Measurements from ENCODE around the gene LCA5.
"Not testable (repeated sequence)": the region's sequence is repeated elsewhere in the genome, so short reads cannot be mapped to it uniquely, and the experiment has no call there.

The LCA5 gene

DNA sequence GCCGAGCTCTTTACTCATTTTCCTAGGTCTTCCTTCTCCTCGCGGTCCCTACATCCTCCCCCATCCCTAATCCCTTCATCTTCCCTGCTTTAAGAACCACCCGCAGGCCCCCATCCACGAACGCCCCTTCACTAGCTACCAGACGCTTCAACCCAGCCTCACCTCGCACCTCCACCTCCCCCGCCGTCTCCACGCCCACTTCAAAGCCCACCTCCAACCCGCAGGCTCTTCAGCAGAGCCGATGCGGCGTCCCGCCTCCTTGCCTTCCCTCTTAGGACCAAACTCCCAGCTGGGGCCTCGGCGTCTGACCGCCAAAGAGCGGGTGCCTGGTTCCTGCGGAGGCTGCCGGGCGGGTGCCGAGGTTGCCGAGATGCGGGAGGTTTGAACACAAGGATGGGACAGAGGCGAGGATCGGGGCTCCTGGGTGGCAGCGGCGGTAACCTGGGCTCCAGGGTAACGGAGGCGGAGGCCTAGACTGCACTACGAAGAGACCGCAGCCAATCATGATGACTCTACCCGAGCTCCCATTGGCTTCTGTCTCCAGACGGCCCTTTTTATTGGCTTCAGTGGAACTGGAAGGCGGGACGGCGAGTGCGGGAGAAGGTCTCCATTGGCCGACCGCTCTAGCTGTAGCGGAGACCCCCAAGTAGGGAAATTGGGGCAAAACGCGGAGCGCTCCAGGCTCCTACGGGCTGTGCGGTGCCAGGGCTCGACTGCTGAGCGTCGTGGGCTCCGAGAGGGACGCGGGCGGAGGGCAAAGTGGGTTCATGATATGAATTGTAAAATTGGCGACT lies at the start of gene LCA5:
TSS of gene LCA5 (minus strand) at position 477 of the 794 bp plus-strand sequence. CDS start 18,536 bp downstream, outside the sequence.
- peak within 1 kb of the TSS; percentile 58 for H3K27ac ChIP-seq
- TF ChIP-seq, protein P1, sequence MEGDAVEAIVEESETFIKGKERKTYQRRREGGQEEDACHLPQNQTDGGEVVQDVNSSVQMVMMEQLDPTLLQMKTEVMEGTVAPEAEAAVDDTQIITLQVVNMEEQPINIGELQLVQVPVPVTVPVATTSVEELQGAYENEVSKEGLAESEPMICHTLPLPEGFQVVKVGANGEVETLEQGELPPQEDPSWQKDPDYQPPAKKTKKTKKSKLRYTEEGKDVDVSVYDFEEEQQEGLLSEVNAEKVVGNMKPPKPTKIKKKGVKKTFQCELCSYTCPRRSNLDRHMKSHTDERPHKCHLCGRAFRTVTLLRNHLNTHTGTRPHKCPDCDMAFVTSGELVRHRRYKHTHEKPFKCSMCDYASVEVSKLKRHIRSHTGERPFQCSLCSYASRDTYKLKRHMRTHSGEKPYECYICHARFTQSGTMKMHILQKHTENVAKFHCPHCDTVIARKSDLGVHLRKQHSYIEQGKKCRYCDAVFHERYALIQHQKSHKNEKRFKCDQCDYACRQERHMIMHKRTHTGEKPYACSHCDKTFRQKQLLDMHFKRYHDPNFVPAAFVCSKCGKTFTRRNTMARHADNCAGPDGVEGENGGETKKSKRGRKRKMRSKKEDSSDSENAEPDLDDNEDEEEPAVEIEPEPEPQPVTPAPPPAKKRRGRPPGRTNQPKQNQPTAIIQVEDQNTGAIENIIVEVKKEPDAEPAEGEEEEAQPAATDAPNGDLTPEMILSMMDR (conservative IDR thresholded peaks at IDR 0.05), result no peak

DNA sequence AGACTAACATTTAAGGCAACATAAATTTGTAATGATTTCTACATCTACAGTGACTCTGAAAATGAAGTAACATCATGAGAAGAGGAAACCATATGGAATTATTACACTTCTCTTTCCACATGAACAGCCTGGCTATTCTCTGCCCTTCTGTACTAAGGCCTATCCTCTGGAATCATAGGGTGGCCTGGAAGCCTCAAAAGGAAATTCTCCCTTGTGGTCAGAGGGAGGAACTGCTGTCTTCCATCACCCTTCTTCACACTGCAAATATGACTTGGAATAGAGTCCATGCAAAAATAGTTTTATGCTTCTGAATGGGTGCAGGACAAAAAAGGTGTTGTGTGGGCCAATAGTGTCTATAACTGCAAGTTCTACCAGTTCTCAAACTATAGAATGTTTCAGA lies 49.3 kb upstream of the LCA5 start:
- H3K27ac ChIP-seq, result no peak overlapping the region
- TF ChIP-seq, protein P1 (conservative IDR thresholded peaks at IDR 0.05), result peak; percentile 64

DNA sequence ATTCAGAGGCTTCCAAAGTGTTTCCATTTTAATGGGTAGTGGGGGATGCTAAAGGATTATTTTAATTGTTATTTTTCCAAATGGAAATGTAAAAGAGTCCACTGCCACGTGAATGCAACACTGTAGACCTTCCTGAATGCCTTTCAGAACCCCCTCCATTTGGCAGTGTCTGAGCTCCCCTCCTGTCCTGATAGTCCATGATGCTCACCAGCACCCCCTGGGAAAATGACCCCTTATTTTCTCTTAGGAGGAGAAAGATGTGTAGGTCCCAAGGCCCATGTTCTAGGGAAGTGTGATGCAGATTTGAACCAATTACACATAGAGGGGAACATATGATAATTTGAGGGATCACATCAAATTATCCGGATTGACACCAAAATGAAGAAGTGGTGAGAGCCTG lies 47.1 kb upstream of the LCA5 start:
- H3K27ac ChIP-seq, result no peak overlapping the region
- TF ChIP-seq, protein P1 (conservative IDR thresholded peaks at IDR 0.05), result no peak

DNA sequence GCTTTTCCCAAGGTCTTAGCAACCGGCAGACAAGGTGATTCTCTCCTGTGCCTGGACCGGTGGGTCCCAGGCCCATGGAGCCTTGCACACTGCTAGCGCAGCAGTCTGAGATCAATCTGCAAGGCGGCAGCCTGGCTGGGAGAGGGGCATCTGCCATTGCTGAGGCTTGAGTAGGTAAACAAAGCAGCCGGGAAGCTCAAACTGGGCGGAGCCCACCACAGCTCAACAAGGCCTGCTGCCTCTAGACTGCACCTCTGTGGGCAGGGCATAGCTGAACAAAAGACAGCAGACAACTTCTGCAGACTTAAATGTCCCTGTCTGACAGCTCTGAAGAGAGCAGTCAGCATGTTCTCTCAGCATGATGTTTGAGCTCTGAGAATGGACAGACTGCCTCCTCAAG lies 40.7 kb upstream of the LCA5 start:
- H3K27ac ChIP-seq, result not testable (repeated sequence)

DNA sequence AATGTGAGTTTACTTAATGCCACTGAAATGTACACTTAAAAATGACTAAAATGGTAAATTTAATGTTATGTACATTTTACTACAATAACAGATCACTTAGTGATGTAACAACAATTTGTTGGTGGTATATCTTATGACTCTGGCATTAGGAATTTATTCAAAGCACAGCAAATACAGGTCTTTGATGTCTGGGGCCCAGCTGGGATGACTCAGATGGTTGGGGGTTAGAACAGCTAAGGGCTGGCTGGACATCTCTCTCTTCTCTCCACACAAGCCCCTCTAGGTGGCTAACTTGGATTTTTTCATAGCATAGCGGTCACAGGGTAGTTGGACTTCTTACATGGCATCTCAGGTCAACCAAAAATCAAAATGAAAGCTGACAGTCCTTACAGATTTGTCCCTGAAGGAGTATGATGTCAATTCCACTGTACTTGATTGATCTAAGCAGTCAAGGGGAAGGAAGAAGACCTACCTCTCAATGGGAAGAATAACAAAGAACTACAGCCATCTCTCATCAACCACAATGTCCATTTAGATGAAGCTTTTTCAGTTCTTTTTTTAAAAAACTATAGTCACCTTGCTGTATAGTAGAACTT lies 37.5 kb upstream of the LCA5 start:
- TF ChIP-seq, protein P1 (conservative IDR thresholded peaks at IDR 0.05), result no peak
- no peak overlapping the region for H3K27ac ChIP-seq

DNA sequence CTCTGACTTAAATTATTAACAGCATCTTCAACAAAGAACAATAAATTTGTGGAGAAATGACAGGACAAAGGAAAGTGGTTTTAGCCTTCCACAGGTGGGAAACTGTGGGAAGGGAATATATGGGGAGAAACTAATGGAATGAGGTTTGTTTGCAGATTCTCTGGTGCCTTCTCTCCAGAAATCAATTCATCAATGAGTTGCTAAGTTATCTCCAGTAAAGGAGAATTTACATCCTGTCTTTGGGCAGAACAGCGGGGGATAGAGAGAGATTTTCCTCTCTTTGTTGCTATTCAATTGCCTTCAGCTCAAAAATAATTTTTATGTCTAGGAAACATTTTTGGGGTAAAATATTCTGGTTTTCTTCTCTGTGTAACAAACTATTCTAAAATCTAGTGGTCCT lies 36.9 kb upstream of the LCA5 start:
- no peak overlapping the region for H3K27ac ChIP-seq
- TF ChIP-seq, protein P1 (conservative IDR thresholded peaks at IDR 0.05), result no peak

DNA sequence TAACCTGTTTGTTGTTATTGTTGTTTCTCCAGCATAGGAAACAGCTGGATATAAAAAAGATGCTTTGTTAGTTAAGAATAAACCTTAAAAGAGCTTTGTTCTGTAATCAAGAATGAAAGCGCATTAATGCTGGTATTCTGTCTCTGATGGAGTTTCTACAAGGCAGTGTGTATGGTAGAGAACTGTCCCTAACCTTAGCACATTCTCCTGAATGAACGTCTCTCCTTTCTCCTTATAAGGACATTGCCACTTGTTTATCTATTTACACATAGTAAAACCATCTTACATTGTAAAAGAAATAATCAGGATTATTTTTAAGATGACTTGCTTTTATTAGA lies 33.8 kb upstream of the LCA5 start:
- H3K27ac ChIP-seq, result peak overlapping the region; percentile 38
- TF ChIP-seq, protein P1 (conservative IDR thresholded peaks at IDR 0.05), result peak; percentile 56

Measured in VCaP (cell line).